CD4-positive, alpha-beta memory T cell (primary cell): ENCODE data around the gene FAM110D. TPM values are rescaled to one million over a fixed set of nuclear protein-coding genes. Genes with fewer than 3 reads are reported as not detected.

Experiments used
- CTCF ChIA-PET: fragments of 350-600 bp; sonication (Branson Sonifier 250); formaldehyde crosslinking; loops from one replicate; lab custom pipeline; 2021; ENCODE audit warnings: inconsistent platforms; ENCODE audit not compliant: partially characterized antibody; lab: Charles Lee
- POLR2A ChIA-PET: fragments of 350-600 bp; sonication (Branson Sonifier 250); formaldehyde crosslinking; loops from one replicate; lab custom pipeline; 2021; ENCODE audit not compliant: partially characterized antibody; lab: Charles Lee
- DNase-seq, 5 donors: peaks; one replicate each; pipeline versions ENCODE4 v3.0.0 to v3.0.0-alpha.2; 2020 to 2022; ENCODE audit warnings: mixed read lengths in 1 of 5
- H3K27ac ChIP-seq: one replicate; pipeline ENCODE4 v1.7.0; 2013; ENCODE audit warnings: low read depth, low read length
- H3K27me3 ChIP-seq: 2 replicates; pipeline ENCODE4 v1.7.0; 2013; ENCODE audit warnings: mild to moderate bottlenecking, low read length, moderate library complexity; ENCODE audit not compliant: insufficient read depth
- H3K36me3 ChIP-seq: 2 replicates; pipeline ENCODE4 v1.7.0; 2013; ENCODE audit warnings: mild to moderate bottlenecking, low read length, moderate library complexity; ENCODE audit not compliant: insufficient read depth
- H3K4me1 ChIP-seq: 2 replicates; pipeline ENCODE4 v1.7.0; 2013; ENCODE audit warnings: mild to moderate bottlenecking, low read length, moderate library complexity; ENCODE audit not compliant: insufficient read depth
- H3K4me3 ChIP-seq, 2 donors: one replicate each; pipeline ENCODE4 v1.7.0; 2013; ENCODE audit warnings: low read length in 2 of 2, mild to moderate bottlenecking in 1 of 2
- H3K9me3 ChIP-seq, 2 donors: one replicate each; pipeline ENCODE4 v1.7.0; 2013; ENCODE audit warnings: low read length in 2 of 2, control low read depth in 1 of 2; ENCODE audit not compliant: control insufficient read depth in 1 of 2
- H3K27ac Mint-ChIP-seq, 7 donors: one replicate each; pipeline ENCODE4 v1.8.0; 2020 to 2021; ENCODE audit warnings: mixed read lengths in 7 of 7, mild to moderate bottlenecking in 6 of 7, inconsistent platforms in 3 of 7, moderate library complexity in 3 of 7
- H3K27me3 Mint-ChIP-seq, 2 donors: one replicate each; pipeline ENCODE4 v1.8.0; 2020 to 2021; ENCODE audit warnings: mixed read lengths in 2 of 2
- H3K36me3 Mint-ChIP-seq, 2 donors: one replicate each; pipeline ENCODE4 v1.8.0; 2020 to 2021; ENCODE audit warnings: mixed read lengths in 2 of 2, inconsistent platforms in 1 of 2, mild to moderate bottlenecking in 1 of 2
- H3K4me1 Mint-ChIP-seq, 4 donors: one replicate each; pipeline ENCODE4 v1.8.0; 2020 to 2021; ENCODE audit warnings: mixed read lengths in 4 of 4, mild to moderate bottlenecking in 1 of 4
- H3K4me3 Mint-ChIP-seq, 8 donors: one replicate each; pipeline ENCODE4 v1.8.0; 2020 to 2021; ENCODE audit warnings: mixed read lengths in 8 of 8, mild to moderate bottlenecking in 7 of 8, moderate library complexity in 6 of 8, inconsistent platforms in 3 of 8
- H3K9me3 Mint-ChIP-seq, 8 donors: one replicate each; pipeline ENCODE4 v1.8.0; 2020 to 2021; ENCODE audit warnings: mixed read lengths in 8 of 8, mild to moderate bottlenecking in 5 of 8, inconsistent platforms in 3 of 8, moderate library complexity in 1 of 8
- intact Hi-C: fragments of 100-400 bp; cut with micrococcal nuclease; formaldehyde crosslinking; loops from one replicate; pipeline ENCODE4 v1.15.1; 2023
- polyA plus RNA-seq, 2 donors: library from polyadenylated mRNA; unstranded; fragments of 300-500 nt; fragmentation: Illumina TruSeq; gene quantifications; one replicate each; pipeline ENCODE4 v1.2.3, GENCODE V29; 2021
- total RNA-seq, 2 experiments: library from RNA; stranded (reverse); gene quantifications; one replicate each; pipeline ENCODE4 v1.2.3, GENCODE V29; 2021

Gene FAM110D
- total and polyA plus RNA-seq, 4 experiments from 2014 or later: not detected

DNA sequence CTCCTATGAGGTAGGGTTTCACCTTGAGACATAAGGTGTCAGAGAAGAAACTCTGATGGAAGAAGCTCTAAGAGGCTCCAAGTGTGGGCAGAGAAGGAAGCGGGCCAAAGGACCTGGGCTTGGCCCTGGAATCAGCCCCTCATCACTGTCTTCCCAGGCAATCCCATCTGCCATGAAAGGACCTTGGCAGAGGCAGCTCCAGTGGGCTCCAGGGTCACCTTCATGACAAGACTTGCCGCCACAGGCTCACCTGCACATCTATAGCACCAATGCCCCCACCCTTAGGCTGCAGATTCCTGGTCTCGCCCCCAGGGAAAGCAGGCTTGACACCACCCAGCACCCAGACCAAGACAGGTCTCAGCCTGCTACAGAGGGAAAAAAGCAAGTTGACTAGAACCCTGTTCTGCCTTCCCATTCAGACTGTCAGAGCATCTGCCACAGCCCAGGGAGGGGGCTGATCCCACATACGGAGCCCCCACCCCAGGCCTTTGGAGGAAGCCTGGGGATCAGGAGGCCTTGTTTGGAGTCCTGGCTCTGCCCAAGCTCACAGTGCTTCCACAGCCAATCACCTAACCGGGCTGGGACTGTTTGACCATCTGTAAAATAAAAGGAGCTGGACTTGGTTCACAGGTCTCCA is 490 bp upstream of the FAM110D start:
- peaks cover 0 to 10% (median 5%) of the 10 kb centered on the region in 4 donors for H3K4me1 Mint-ChIP-seq
- H3K4me3 Mint-ChIP-seq: no peak overlapping the region
- no peaks in the 10 kb centered on the region for H3K36me3 ChIP-seq
- no peaks in the 10 kb centered on the region for H3K9me3 Mint-ChIP-seq
- H3K4me3 ChIP-seq: no peak overlapping the region
- H3K36me3 Mint-ChIP-seq: no peaks in the 10 kb centered on the region
- H3K27me3 Mint-ChIP-seq: peaks cover 19 to 33% of the 10 kb centered on the region in 2 donors
- peak overlapping the region in 1 of 7 donors; percentile 57 for H3K27ac Mint-ChIP-seq
- POLR2A ChIA-PET: no interaction called here
- no peak overlapping the region for H3K27ac ChIP-seq
- no peaks in the 10 kb centered on the region for H3K9me3 ChIP-seq
- intact Hi-C loops: no loop called here
- peaks cover 5% of the 10 kb centered on the region for H3K4me1 ChIP-seq
- CTCF ChIA-PET: interaction anchor here (0.8 to 2.1 kb wide), 3 partner anchors 13 to 52 kb away, joined by 3 to 10 read pairs (median 3); partner anchors contain the start of gene ZNF593OS
- DNase-seq: no peak
- peaks cover 7% of the 10 kb centered on the region for H3K27me3 ChIP-seq

DNA sequence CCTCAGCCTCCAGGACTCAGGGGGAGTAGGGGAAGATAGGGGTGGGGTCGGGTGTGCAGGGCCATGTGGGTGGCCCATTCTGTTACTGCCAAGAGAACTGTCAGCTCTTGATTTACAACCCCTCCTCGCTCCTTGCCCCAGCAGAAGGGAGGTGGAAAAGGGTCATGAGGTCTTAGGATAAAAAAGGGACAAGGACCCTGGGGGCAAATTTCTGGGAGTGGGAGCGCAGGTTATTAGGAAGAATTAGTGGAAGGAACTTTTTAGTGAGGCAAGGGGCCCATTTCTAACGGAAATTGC is 812 bp downstream of the FAM110D start:
- H3K27me3 ChIP-seq: peaks cover 7% of the 10 kb centered on the region

DNA sequence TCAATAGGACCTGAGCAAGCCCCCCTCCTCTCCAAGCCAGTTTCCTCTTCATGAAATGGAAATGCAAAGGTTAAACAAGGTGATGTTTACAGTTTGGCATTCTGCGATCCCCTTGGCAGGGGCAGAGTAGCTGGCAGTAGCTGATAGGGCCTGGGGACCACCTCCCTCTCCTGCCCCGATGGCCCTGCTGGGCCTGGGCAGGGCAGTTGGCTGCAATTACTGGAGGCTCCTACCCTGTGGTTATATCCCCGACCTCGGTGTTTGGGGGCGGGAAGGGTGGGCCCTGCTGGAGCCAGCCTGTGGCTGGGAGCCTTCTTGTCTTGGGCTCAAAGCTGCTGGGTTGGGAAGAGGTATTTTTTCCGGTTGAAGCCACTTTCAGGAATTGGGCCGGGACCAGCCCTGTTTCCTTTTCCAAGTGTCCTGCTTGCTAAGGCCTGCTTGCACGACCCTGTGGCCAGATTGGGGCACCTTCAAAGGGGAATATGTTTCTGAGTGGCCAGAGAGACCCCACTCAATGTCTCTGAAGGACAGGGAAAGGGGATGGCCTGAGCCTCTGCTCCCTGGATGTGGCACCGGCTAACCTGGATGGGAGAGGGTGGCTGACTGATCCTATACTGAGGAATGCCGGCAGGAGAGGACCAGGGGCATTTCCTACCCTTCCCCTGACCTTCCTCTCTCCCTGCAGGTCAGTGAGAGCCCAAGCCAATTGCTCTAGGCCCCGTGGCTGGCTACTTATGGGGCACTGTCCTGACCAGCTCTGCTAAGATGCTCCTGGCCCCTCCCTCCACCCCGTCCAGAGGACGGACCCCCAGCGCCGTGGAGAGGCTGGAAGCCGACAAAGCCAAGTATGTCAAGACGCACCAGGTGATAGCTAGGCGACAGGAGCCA is 1.9 kb downstream of the FAM110D start:
- Histone ChIP-seq H3K27me3 (peaks cover 7% of the 10 kb centered on the region), H3K4me1 (peaks cover 16% of the 10 kb centered on the region), H3K4me3 (no peak overlapping the region), H3K27ac (no peak overlapping the region), H3K9me3 (no peaks in the 10 kb centered on the region), H3K36me3 (no peaks in the 10 kb centered on the region)
- Mint-ChIP-seq H3K4me3 (peak overlapping the region in 2 of 8 donors; percentile 30 to 36), H3K27ac (no peak overlapping the region), H3K36me3 (no peaks in the 10 kb centered on the region), H3K9me3 (no peaks in the 10 kb centered on the region), H3K27me3 (peaks cover 16 to 29% of the 10 kb centered on the region in 2 donors), H3K4me1 (peaks cover 0 to 11% (median 8%) of the 10 kb centered on the region in 4 donors)
- no peak for DNase-seq
- intact Hi-C loops: no loop called here
- CTCF ChIA-PET: interaction anchor here (0.6 to 1.0 kb wide), 3 partner anchors 16 to 38 kb away, joined by 3 read pairs; no protein-coding TSS in a partner anchor
- POLR2A ChIA-PET: interaction anchor here (0.7 kb wide), 1 partner anchor 76 kb away, joined by 5 read pairs; no protein-coding TSS in a partner anchor

More for the DNA sequence above, 812 bp downstream of the FAM110D start:
- Histone ChIP-seq H3K4me3 (no peak overlapping the region), H3K36me3 (no peaks in the 10 kb centered on the region), H3K27ac (no peak overlapping the region), H3K4me1 (peaks cover 16% of the 10 kb centered on the region), H3K9me3 (no peaks in the 10 kb centered on the region)
- H3K4me1 Mint-ChIP-seq: peaks cover 0 to 15% (median 8%) of the 10 kb centered on the region in 4 donors
- POLR2A ChIA-PET: interaction anchor here (0.7 kb wide), 1 partner anchor 75 kb away, joined by 5 read pairs; no protein-coding TSS in a partner anchor
- no peaks in the 10 kb centered on the region for H3K9me3 Mint-ChIP-seq
- CTCF ChIA-PET: interaction anchor here (1.0 kb wide), 1 partner anchor 15 kb away, joined by 3 read pairs; no protein-coding TSS in a partner anchor
- H3K27ac Mint-ChIP-seq: no peak overlapping the region
- H3K27me3 Mint-ChIP-seq: peaks cover 19 to 36% of the 10 kb centered on the region in 2 donors
- H3K36me3 Mint-ChIP-seq: no peaks in the 10 kb centered on the region
- no peak overlapping the region for H3K4me3 Mint-ChIP-seq
- intact Hi-C loops: no loop called here
- no peak for DNase-seq

DNA sequence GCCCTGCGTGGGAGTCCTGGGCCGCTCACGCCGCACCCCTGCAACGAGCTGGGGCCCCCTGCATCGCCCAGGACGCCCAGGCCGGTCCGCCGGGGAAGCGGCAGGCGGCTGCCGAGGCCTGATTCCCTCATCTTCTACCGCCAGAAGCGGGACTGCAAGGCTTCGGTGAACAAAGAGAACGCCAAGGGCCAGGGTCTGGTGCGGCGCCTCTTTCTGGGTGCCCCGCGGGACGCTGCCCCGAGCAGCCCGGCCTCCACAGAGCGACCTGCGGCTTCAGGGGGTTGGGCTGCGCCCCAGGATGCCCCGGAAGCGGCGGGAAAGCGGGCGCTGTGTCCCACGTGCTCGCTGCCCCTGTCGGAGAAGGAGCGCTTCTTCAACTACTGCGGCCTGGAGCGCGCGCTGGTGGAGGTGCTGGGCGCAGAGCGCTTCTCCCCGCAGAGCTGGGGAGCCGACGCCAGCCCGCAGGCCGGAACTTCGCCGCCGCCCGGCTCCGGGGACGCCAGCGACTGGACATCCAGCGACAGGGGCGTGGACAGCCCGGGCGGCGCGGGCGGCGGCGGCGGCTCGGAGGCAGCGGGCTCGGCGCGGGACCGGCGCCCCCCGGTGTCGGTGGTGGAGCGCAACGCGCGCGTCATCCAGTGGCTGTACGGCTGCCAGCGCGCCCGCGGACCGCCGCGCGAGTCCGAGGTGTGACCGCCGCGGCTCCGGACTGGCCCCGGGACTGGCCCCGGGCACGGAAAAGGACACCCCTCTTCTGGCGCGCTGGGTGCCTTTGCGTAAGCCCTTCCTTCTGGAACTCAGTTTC is 2.7 kb downstream of the FAM110D start:
- intact Hi-C loops: no loop called here
- DNase-seq: peak in 4 of 5 donors; percentile 20 to 35 (median 26)
- H3K4me1 Mint-ChIP-seq: peaks cover under 1 to 11% (median 8%) of the 10 kb centered on the region in 4 donors
- Histone ChIP-seq H3K27ac (no peak overlapping the region), H3K36me3 (no peaks in the 10 kb centered on the region), H3K4me1 (peaks cover 16% of the 10 kb centered on the region), H3K27me3 (peaks cover 7% of the 10 kb centered on the region), H3K4me3 (no peak overlapping the region), H3K9me3 (no peaks in the 10 kb centered on the region)
- ChIA-PET POLR2A (no interaction called here), CTCF (interaction anchor here (0.6 to 2.2 kb wide), 2 partner anchors 17 to 23 kb away, joined by 3 to 11 read pairs; no protein-coding TSS in a partner anchor)
- peaks cover 14 to 27% of the 10 kb centered on the region in 2 donors for H3K27me3 Mint-ChIP-seq
- H3K36me3 Mint-ChIP-seq: no peaks in the 10 kb centered on the region
- H3K27ac Mint-ChIP-seq: no peak overlapping the region
- H3K4me3 Mint-ChIP-seq: peak overlapping the region in 7 of 8 donors; percentile 40 to 74 (median 59)
- no peaks in the 10 kb centered on the region for H3K9me3 Mint-ChIP-seq

DNA sequence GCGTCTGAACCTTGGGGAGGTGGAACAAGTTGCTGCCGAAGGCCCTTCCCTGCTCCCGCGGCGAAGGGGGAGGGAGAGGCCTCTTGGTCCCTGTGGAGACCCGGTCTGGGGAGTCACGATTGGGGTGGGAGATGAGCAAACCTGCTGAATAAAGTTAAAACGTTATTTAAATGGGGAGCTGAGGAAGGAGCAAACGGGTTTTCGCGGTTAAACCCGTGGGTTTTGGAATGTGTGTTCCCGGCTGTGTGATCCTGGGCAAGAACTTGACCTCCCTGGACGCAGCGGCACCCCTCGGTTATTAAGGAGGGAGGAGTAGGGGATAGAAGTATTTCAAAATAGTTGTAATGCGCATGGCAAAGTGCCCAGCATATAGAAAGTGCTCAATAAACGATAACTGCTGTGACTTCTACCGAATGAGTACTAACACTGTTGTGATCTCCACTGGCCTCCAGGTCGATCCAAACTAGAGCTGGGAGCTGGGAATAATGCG is 3.4 kb downstream of the FAM110D start:
- H3K36me3 Mint-ChIP-seq: no peaks in the 10 kb centered on the region
- DNase-seq: no peak
- H3K4me1 Mint-ChIP-seq: peaks cover 4 to 15% (median 10%) of the 10 kb centered on the region in 4 donors
- H3K4me1 ChIP-seq: peaks cover 16% of the 10 kb centered on the region
- no peaks in the 10 kb centered on the region for H3K9me3 Mint-ChIP-seq
- H3K4me3 ChIP-seq: no peak overlapping the region
- peak overlapping the region in 1 of 7 donors; percentile 68 for H3K27ac Mint-ChIP-seq
- H3K27me3 ChIP-seq: peaks cover 7% of the 10 kb centered on the region
- peaks cover 14 to 26% of the 10 kb centered on the region in 2 donors for H3K27me3 Mint-ChIP-seq
- ChIA-PET POLR2A (no interaction called here), CTCF (interaction anchor here (0.6 to 2.2 kb wide), 4 partner anchors 10 to 52 kb away, joined by 3 to 11 read pairs (median 3); no protein-coding TSS in a partner anchor)
- peak overlapping the region; percentile 39 to 74 (median 58) for H3K4me3 Mint-ChIP-seq
- no peaks in the 10 kb centered on the region for H3K9me3 ChIP-seq
- no peaks in the 10 kb centered on the region for H3K36me3 ChIP-seq
- intact Hi-C loops: no loop called here
- no peak overlapping the region for H3K27ac ChIP-seq

DNA sequence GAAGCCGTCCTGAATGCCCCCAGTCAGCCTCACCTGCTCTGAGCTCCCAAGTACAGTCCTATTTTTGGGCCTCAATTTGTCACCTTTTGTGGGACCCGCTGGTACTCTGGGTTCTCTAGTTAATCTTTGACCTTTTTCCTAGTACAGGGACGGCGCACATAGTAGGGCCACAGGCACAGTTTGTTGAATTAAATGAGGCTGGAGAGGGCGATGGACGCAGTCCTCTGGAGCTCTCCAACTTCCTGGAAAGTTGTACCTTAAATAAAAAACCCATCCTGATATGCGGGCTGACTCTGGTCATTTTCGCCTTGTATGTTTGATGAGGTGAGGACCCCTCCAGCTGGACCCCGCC is 4.8 kb downstream of the FAM110D start:
- Mint-ChIP-seq H3K36me3 (no peaks in the 10 kb centered on the region), H3K4me1 (peaks cover 4 to 15% (median 10%) of the 10 kb centered on the region in 4 donors), H3K9me3 (no peaks in the 10 kb centered on the region), H3K4me3 (peak overlapping the region; percentile 26 to 64 (median 42)), H3K27ac (no peak overlapping the region), H3K27me3 (peaks cover 5 to 17% of the 10 kb centered on the region in 2 donors)
- peak overlapping the region in 1 of 2 donors; percentile 24 for H3K4me3 ChIP-seq
- H3K9me3 ChIP-seq: no peaks in the 10 kb centered on the region
- intact Hi-C loops: loop anchor here (1.0 kb wide), 3 partner anchors 18 to 128 kb away; no protein-coding TSS in a partner anchor
- peaks cover 16% of the 10 kb centered on the region for H3K4me1 ChIP-seq
- DNase-seq: no peak
- peaks cover 7% of the 10 kb centered on the region for H3K27me3 ChIP-seq
- no peaks in the 10 kb centered on the region for H3K36me3 ChIP-seq
- POLR2A ChIA-PET: no interaction called here
- CTCF ChIA-PET: interaction anchor here (0.7 to 2.2 kb wide), 14 partner anchors 9 to 302 kb away, joined by 3 to 11 read pairs (median 4); partner anchors contain the start of gene CEP85
- no peak overlapping the region for H3K27ac ChIP-seq
